HepG2 (cell line): Measurements from ENCODE around the gene GATB. TPM values are rescaled to one million over a fixed set of nuclear protein-coding genes. Genes with fewer than 3 reads are reported as not detected.

ENCODE experiments used
- ATAC-seq: fragments of 200-7000 bp; cut with Tn5 transposase; 3 replicates; pipeline ENCODE4 v1.9.1; 2020; ENCODE audit warnings: mild to moderate bottlenecking, moderate library complexity
- BruUV-seq: library from RNA; stranded (reverse); fragments of 400-500 nt; replicated peaks from 2 replicates; lab custom pipeline; 2021; lab: Mats Ljungman, UMichigan
- CTCF ChIA-PET: fragments of 300-600 bp; formaldehyde crosslinking; extraction: SDS; loops from one replicate; lab custom pipeline; 2021; ENCODE audit warnings: low total read pairs, inconsistent platforms, low intra/inter-chr PET ratio; lab: Yijun Ruan, JAX
- POLR2A ChIA-PET: fragments of 350-600 bp; sonication (Branson Sonifier 250); formaldehyde crosslinking; loops from one replicate; lab custom pipeline; 2020; ENCODE audit warnings: antibody characterized with exemption, inconsistent platforms; lab: Yijun Ruan, JAX
- DNase-seq: peaks from one replicate; pipeline ENCODE4 v3.0.0-alpha.2; 2015; ENCODE audit warnings: low spot score
- FAIRE-seq: peaks from 3 replicates; lab custom pipeline; 2011; peaks lifted over from hg19 to GRCh38; lab: Jason Lieb, UNC
- H2AFZ ChIP-seq: one replicate; pipeline ENCODE4 v1.6.1; 2011; ENCODE audit warnings: low read length, inconsistent platforms
- H3K27ac ChIP-seq: fragments of 300-600 bp; 3 replicates; pipeline ENCODE4 v1.8.0; 2011; ENCODE audit warnings: mixed run types, mild to moderate bottlenecking, mixed read lengths, low read length, inconsistent platforms; ENCODE audit not compliant: insufficient read depth; ENCODE audit errors: extremely low read length
- H3K27me3 ChIP-seq, 2 experiments: fragments of 200-600 bp in 1 of 2; 2 replicates in 1 of 2; 3 replicates in 1 of 2; pipeline versions ENCODE4 v1.6.0 to v1.8.0; 2011; ENCODE audit warnings: low read length in 2 of 2, mild to moderate bottlenecking in 2 of 2, moderate library complexity in 2 of 2, inconsistent platforms in 1 of 2; ENCODE audit not compliant: insufficient read depth in 2 of 2, control insufficient read depth in 1 of 2
- H3K36me3 ChIP-seq, 2 experiments: fragments of 200-600 bp in 1 of 2; replicated peaks in 1 of 2; 2 replicates in 1 of 2; 3 replicates in 1 of 2; pipeline versions ENCODE4 v1.5.1 to v1.8.0; 2011; ENCODE audit warnings: low read length in 2 of 2, inconsistent platforms in 1 of 2; ENCODE audit not compliant: insufficient read depth in 2 of 2, control insufficient read depth in 1 of 2
- H3K4me1 ChIP-seq: 2 replicates; pipeline ENCODE4 v1.5.1; 2012; ENCODE audit warnings: low read length, inconsistent platforms; ENCODE audit not compliant: insufficient read depth
- H3K4me2 ChIP-seq: 2 replicates; pipeline ENCODE4 v1.6.0; 2011; ENCODE audit warnings: low read depth, low read length, inconsistent platforms
- H3K4me3 ChIP-seq, 3 experiments: fragments of 200-600 bp in 1 of 3; sonication (generic), shearing (Covaris generic) in 1 of 3; replicated peaks in 1 of 3; 2 replicates each; pipeline ENCODE4 v1.5.1; 2011 to 2016; ENCODE audit warnings: low read length in 3 of 3, inconsistent platforms in 2 of 3, low read depth in 2 of 3, mild to moderate bottlenecking in 2 of 3, control low read depth in 1 of 3, mixed read lengths in 1 of 3; ENCODE audit not compliant: insufficient read depth in 1 of 3
- H3K79me2 ChIP-seq: one replicate; pipeline ENCODE4 v1.6.1; 2011; ENCODE audit warnings: low read length, inconsistent platforms; ENCODE audit not compliant: insufficient read depth
- H3K9ac ChIP-seq: 2 replicates; pipeline ENCODE4 v1.6.0; 2011; ENCODE audit warnings: mild to moderate bottlenecking, low read depth, low read length, inconsistent platforms; ENCODE audit not compliant: insufficient read depth
- H3K9me3 ChIP-seq: 2 replicates; pipeline ENCODE4 v1.5.1; 2012; ENCODE audit warnings: mild to moderate bottlenecking, low read length
- H4K20me1 ChIP-seq: 2 replicates; pipeline ENCODE4 v1.6.0; 2011; ENCODE audit warnings: inconsistent platforms, mild to moderate bottlenecking, low read length, moderate library complexity; ENCODE audit not compliant: insufficient read depth
- CBX2 ChIP-seq, 2 experiments: fragments of 200-600 bp in 1 of 2; sonication (generic); formaldehyde crosslinking in 1 of 2; IDR thresholded peaks; 2 replicates each; pipeline versions ENCODE4 v1.7.0 to v1.8.1; 2018 to 2022; ENCODE audit warnings: low read depth in 2 of 2, low read length in 1 of 2, mild to moderate bottlenecking in 1 of 2, missing genetic modification reagents in 1 of 2
- GATA4 ChIP-seq: sonication (generic); IDR thresholded peaks from 2 replicates; pipeline ENCODE4 v1.6.1; 2016; ENCODE audit warnings: antibody characterized with exemption, low read depth, borderline replicate concordance
- JARID2 ChIP-seq: sonication (generic); formaldehyde crosslinking; IDR thresholded peaks from 2 replicates; pipeline ENCODE4 v1.8.1; 2023; ENCODE audit warnings: missing genetic modification reagents, inconsistent platforms; ENCODE audit not compliant: insufficient replicate concordance
- KLF16 ChIP-seq, 2 experiments: sonication (generic) in 1 of 2; formaldehyde crosslinking in 1 of 2; IDR thresholded peaks; 2 replicates each; pipeline versions ENCODE4 v1.6.1 to v1.8.0; 2016 to 2023; ENCODE audit warnings: missing genetic modification reagents in 2 of 2, missing compliant biosample characterization in 1 of 2
- MYPOP ChIP-seq: sonication (generic); formaldehyde crosslinking; IDR thresholded peaks from 2 replicates; pipeline ENCODE4 v1.8.1; 2023; ENCODE audit warnings: mild to moderate bottlenecking, moderate library complexity, missing genetic modification reagents
- RBM22 ChIP-seq: fragments of 200-400 bp; formaldehyde crosslinking; optimal IDR thresholded peaks from 2 replicates; pipeline ENCODE3; 2017; ENCODE audit warnings: mild to moderate bottlenecking, low read length, moderate library complexity
- RNF219 ChIP-seq: sonication (generic); formaldehyde crosslinking; IDR thresholded peaks from 2 replicates; pipeline ENCODE4 v1.5.0; 2020; ENCODE audit warnings: mild to moderate bottlenecking, missing genetic modification reagents
- SP4 ChIP-seq: sonication (generic); formaldehyde crosslinking; IDR thresholded peaks from 2 replicates; pipeline ENCODE4 v1.8.1; 2023; ENCODE audit warnings: mild to moderate bottlenecking, missing genetic modification reagents
- ZFP36L2 ChIP-seq: sonication (generic); formaldehyde crosslinking; IDR thresholded peaks from 2 replicates; pipeline ENCODE4 v1.4.0; 2020; ENCODE audit warnings: missing genetic modification reagents
- ZNF546 ChIP-seq: sonication (generic); formaldehyde crosslinking; conservative IDR thresholded peaks from 2 replicates; pipeline ENCODE4 v1.8.1; 2023; ENCODE audit warnings: mild to moderate bottlenecking, missing genetic modification reagents
- ZNF576 ChIP-seq: sonication (generic); formaldehyde crosslinking; IDR thresholded peaks from 2 replicates; pipeline ENCODE4 v1.4.0; 2020; ENCODE audit warnings: mild to moderate bottlenecking, missing genetic modification reagents
- ZNF7 ChIP-seq: IDR thresholded peaks from 2 replicates; pipeline ENCODE4 v1.6.1; 2016; ENCODE audit warnings: missing biosample characterization, missing genetic modification reagents
- WGBS: methylation state at CpG from one replicate; pipeline ENCODE4 v1.1.6; 2017; ENCODE audit warnings: low lambda C conversion rate; 5-methylcytosine and 5-hydroxymethylcytosine counted together
- in situ Hi-C: cut with HindIII; loops from 2 replicates; pipeline ENCODE4 v1.10.0; 2017; ENCODE audit warnings: low pct_unique_long_range_greater_than_20kb; ENCODE audit not compliant: extremely low pct_ligation_motif_present
- intact Hi-C: fragments of 100-400 bp; cut with micrococcal nuclease; formaldehyde crosslinking; loops from one replicate; pipeline ENCODE4 v1.10.0; 2022; ENCODE audit not compliant: unreplicated experiment
- polyA plus RNA-seq, 8 experiments: library from polyadenylated mRNA; depleted of rRNA in 3 of 8; stranded (reverse) in 7 of 8; unstranded in 1 of 8; fragments of >200 nt; fragmentation: Illumina TruSeq in 4 of 8; extraction: Trizol in 4 of 8; gene quantifications; 2 replicates each; pipeline versions ENCODE4 v1.2.1 to v1.2.3, GENCODE V29; 2011 to 2016; ENCODE audit warnings: low read depth in 4 of 8, missing spikeins in 1 of 8, mixed read lengths in 1 of 8; ENCODE audit not compliant: insufficient read depth in 1 of 8
- total RNA-seq, 5 experiments: library from RNA; depleted of rRNA; stranded (reverse); fragments of >200 nt; fragmentation: Illumina TruSeq; extraction: Trizol; gene quantifications; 2 replicates each; pipeline ENCODE4 v1.2.3, GENCODE V29; 2016; ENCODE audit warnings: low read depth in 1 of 5

GATB gene
- total and polyA plus RNA-seq, 2 of the 13 experiments (the other 11 are each of a cell fraction or from before 2014, with no cell fraction given) = 32.3 to 32.4 TPM

- no peak overlapping the region for H3K9ac ChIP-seq
- in situ Hi-C loops (no loop called here), intact Hi-C loops (no loop called here)
- H3K79me2 ChIP-seq = no peaks in the 10 kb centered on the region
- ChIA-PET POLR2A (no interaction called here), CTCF (no interaction called here)
- H2AFZ ChIP-seq = no peak overlapping the region
- FAIRE-seq = no peak
- no peak overlapping the region for H3K4me3 ChIP-seq
- DNase-seq = no peak
- no TSS peak for BruUV-seq
- H3K4me2 ChIP-seq = no peak overlapping the region
- 92% methylated on average over 7 of the region's 7 CpGs for WGBS
- ATAC-seq = no peak
- TF ChIP-seq ZFP36L2 (CRISPR knock-in tag) = no peak
- TF ChIP-seq CBX2 (IDR thresholded peaks at IDR 0.05; ENCODE audit: low read depth, low read length) = no peak
- no peak for TF ChIP-seq CBX2 (CRISPR knock-in tag; IDR thresholded peaks at IDR 0.05; ENCODE audit: low read depth)
- no peak for TF ChIP-seq ZNF546 (CRISPR knock-in tag)
- TF ChIP-seq KLF16 (CRISPR knock-in tag; IDR thresholded peaks at IDR 0.05) = no peak
- TF ChIP-seq MYPOP = no peak
- no peak for TF ChIP-seq JARID2 (CRISPR knock-in tag)
- no peak for TF ChIP-seq ZNF7 (CRISPR knock-in tag)
- TF ChIP-seq SP4 (CRISPR knock-in tag) = no peak
- no peak for TF ChIP-seq GATA4
- no peak for TF ChIP-seq ZNF576 (CRISPR knock-in tag)
- no peak for TF ChIP-seq RBM22
- no peak for TF ChIP-seq RNF219
- no peaks in the 10 kb centered on the region for H3K27me3 ChIP-seq
- H3K4me1 ChIP-seq = no peaks in the 10 kb centered on the region
- no peaks in the 10 kb centered on the region for H4K20me1 ChIP-seq
- no peaks in the 10 kb centered on the region for H3K9me3 ChIP-seq
- H3K36me3 ChIP-seq = peaks cover 6 to 39% of the 10 kb centered on the region in 2 experiments; a peak in 4 of 5 replicates
- no peak overlapping the region for H3K27ac ChIP-seq
Measured at GRCh38 chr4:151711646-151712045, 49.2 kb downstream of the GATB start.
